Right lobe of liver (tissue), 4 donors: ENCODE data around the gene ZBTB7C.

ENCODE experiments used
- POLR2A ChIP-seq: fragments of 450-650 bp; IDR thresholded peaks from one replicate; pipeline ENCODE4 v1.6.1; 2017; ENCODE audit warnings: antibody characterized with exemption, mild to moderate bottlenecking
- TF ChIP-seq, protein P1 (sequence below), 4 donors: fragments of 200-600 bp in 3 of 4; fragments of 450-650 bp in 1 of 4; IDR thresholded peaks; one replicate each; pipeline versions ENCODE4 v1.5.1 to v1.8.0; 2016 to 2022; ENCODE audit warnings: antibody characterized with exemption in 4 of 4, mild to moderate bottlenecking in 2 of 4
- donor health status: DM: no; HTN: no; CAD: no.
- donor health status: DM: no; HTN: no; CAD: no.
- donor health status: DM: no; HTN: yes; CAD: no.

DNA sequence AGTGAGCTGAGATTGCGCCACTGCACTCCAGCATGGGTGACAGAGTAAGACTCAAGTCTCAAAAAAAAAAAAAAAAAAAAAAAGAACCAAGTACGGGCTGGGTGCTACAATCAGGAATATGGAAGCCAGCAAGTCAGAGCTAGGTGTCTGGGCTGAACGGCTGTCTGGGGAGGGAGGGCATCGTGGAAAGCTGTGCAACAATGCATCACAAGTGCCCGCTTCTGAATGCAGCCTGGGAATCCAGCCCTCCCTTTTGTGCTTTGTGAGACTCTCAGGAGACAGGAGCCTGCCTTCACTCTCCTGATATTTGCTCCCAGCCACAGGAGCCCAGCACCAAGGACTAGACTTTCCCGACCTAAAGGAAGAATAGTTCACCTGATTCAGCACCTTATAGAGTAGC is 353.8 kb downstream of the ZBTB7C start:
- TF ChIP-seq, protein P1, sequence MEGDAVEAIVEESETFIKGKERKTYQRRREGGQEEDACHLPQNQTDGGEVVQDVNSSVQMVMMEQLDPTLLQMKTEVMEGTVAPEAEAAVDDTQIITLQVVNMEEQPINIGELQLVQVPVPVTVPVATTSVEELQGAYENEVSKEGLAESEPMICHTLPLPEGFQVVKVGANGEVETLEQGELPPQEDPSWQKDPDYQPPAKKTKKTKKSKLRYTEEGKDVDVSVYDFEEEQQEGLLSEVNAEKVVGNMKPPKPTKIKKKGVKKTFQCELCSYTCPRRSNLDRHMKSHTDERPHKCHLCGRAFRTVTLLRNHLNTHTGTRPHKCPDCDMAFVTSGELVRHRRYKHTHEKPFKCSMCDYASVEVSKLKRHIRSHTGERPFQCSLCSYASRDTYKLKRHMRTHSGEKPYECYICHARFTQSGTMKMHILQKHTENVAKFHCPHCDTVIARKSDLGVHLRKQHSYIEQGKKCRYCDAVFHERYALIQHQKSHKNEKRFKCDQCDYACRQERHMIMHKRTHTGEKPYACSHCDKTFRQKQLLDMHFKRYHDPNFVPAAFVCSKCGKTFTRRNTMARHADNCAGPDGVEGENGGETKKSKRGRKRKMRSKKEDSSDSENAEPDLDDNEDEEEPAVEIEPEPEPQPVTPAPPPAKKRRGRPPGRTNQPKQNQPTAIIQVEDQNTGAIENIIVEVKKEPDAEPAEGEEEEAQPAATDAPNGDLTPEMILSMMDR (IDR thresholded peaks at IDR 0.05) = no peak
- no peak for TF ChIP-seq POLR2A
